Endothelial cell of umbilical vein (primary cell): Measurements from ENCODE around the gene CLEC7A. TPM values are rescaled to one million over a fixed set of nuclear protein-coding genes. Genes with fewer than 3 reads are reported as not detected.

Source experiments
- BruUV-seq: library from RNA; stranded (reverse); fragments of 400-500 nt; replicated peaks from 2 replicates; lab custom pipeline; 2021; lab: Mats Ljungman, UMichigan
- CTCF ChIA-PET: fragments of 300-600, 350-600 bp; sonication (Branson Sonifier 250); formaldehyde crosslinking; loops from one replicate; lab custom pipeline; 2021; ENCODE audit warnings: antibody characterized with exemption, inconsistent platforms; lab: Charles Lee
- POLR2A ChIA-PET: fragments of 300-600, 350-600 bp; sonication (Branson Sonifier 250); formaldehyde crosslinking; loops from one replicate; lab custom pipeline; 2021; ENCODE audit warnings: antibody characterized with exemption, inconsistent platforms; lab: Charles Lee
- DNase-seq: peaks from one replicate; pipeline ENCODE4 v3.0.0-alpha.2; 2011; ENCODE audit warnings: low read depth, low spot score
- FAIRE-seq: peaks from 2 replicates; lab custom pipeline; 2011; peaks lifted over from hg19 to GRCh38; lab: Jason Lieb, UNC
- H2AFZ ChIP-seq: 2 replicates; pipeline ENCODE4 v1.6.0; 2012; ENCODE audit warnings: low read depth, low read length, control low read depth, inconsistent platforms
- H3K27ac ChIP-seq: 2 replicates; pipeline ENCODE4 v1.5.1; 2011; ENCODE audit warnings: low read depth, mild to moderate bottlenecking, control low read depth, low read length, moderate library complexity; ENCODE audit not compliant: insufficient read depth
- H3K27me3 ChIP-seq, 2 experiments: 2 replicates each; pipeline versions ENCODE4 v1.6.0 to v1.6.1; 2011; ENCODE audit warnings: low read length in 2 of 2, mixed read lengths in 1 of 2; ENCODE audit not compliant: control insufficient read depth in 2 of 2, insufficient read depth in 2 of 2
- H3K36me3 ChIP-seq, 2 experiments: 2 replicates in 1 of 2; 3 replicates in 1 of 2; pipeline ENCODE4 v1.5.1; 2011; ENCODE audit warnings: low read length in 2 of 2, mild to moderate bottlenecking in 1 of 2, moderate library complexity in 1 of 2; ENCODE audit not compliant: control insufficient read depth in 2 of 2, insufficient read depth in 2 of 2; ENCODE audit errors: extremely low read depth in 1 of 2
- H3K4me1 ChIP-seq: 3 replicates; pipeline ENCODE4 v1.5.1; 2011; ENCODE audit warnings: mild to moderate bottlenecking, low read length; ENCODE audit not compliant: control insufficient read depth, insufficient read depth; ENCODE audit errors: extremely low read depth
- H3K4me2 ChIP-seq: 2 replicates; pipeline ENCODE4 v1.6.1; 2011; ENCODE audit warnings: low read length, control low read depth, mixed read lengths; ENCODE audit not compliant: insufficient read depth
- H3K4me3 ChIP-seq, 3 experiments: fragments of 200-600 bp in 1 of 3; sonication (generic), shearing (Covaris generic) in 1 of 3; replicated peaks in 1 of 3; 2 replicates each; pipeline ENCODE4 v1.5.1; 2011 to 2016; ENCODE audit warnings: control low read depth in 3 of 3, low read length in 3 of 3, mild to moderate bottlenecking in 2 of 3, inconsistent platforms in 1 of 3, low read depth in 1 of 3, moderate library complexity in 1 of 3; ENCODE audit not compliant: insufficient read depth in 1 of 3
- H3K79me2 ChIP-seq: 2 replicates; pipeline ENCODE4 v1.6.0; 2012; ENCODE audit warnings: low read length, inconsistent platforms; ENCODE audit not compliant: control insufficient read depth, insufficient read depth
- H3K9ac ChIP-seq: replicated peaks from 2 replicates; pipeline ENCODE3; 2011; ENCODE audit warnings: low read length, control low read depth; ENCODE audit not compliant: insufficient read depth; ENCODE audit errors: extremely low read depth
- H3K9me1 ChIP-seq: replicated peaks from 3 replicates; pipeline ENCODE4 v1.6.0; 2011; ENCODE audit warnings: mild to moderate bottlenecking, low read length; ENCODE audit not compliant: control insufficient read depth, insufficient read depth; ENCODE audit errors: extremely low read depth
- H3K9me3 ChIP-seq: replicated peaks from 2 replicates; pipeline ENCODE4 v1.5.1; 2012; ENCODE audit warnings: low read length, inconsistent platforms; ENCODE audit not compliant: control insufficient read depth, insufficient read depth
- H4K20me1 ChIP-seq: replicated peaks from 2 replicates; pipeline ENCODE3; 2011; ENCODE audit warnings: mild to moderate bottlenecking, low read length; ENCODE audit not compliant: control insufficient read depth, insufficient read depth; ENCODE audit errors: extremely low read depth
- EZH2 ChIP-seq: IDR thresholded peaks from 2 replicates; pipeline ENCODE4 v1.6.1; 2012; ENCODE audit warnings: borderline replicate concordance, low read depth, mild to moderate bottlenecking, moderate library complexity, low read length, inconsistent platforms; ENCODE audit not compliant: severe bottlenecking
- FOS ChIP-seq: IDR thresholded peaks from 2 replicates; pipeline ENCODE4 v1.6.1; 2011; ENCODE audit warnings: mild to moderate bottlenecking, low read length, moderate library complexity, borderline replicate concordance; ENCODE audit not compliant: insufficient read depth
- GATA2 ChIP-seq: IDR thresholded peaks from 2 replicates; pipeline ENCODE4 v1.7.0; 2011; ENCODE audit warnings: low read depth, mild to moderate bottlenecking, moderate library complexity, mixed read lengths, low read length; ENCODE audit not compliant: insufficient read length, insufficient read depth
- JUN ChIP-seq: IDR thresholded peaks from 2 replicates; pipeline ENCODE4 v1.6.1; 2011; ENCODE audit warnings: borderline replicate concordance, low read depth; ENCODE audit not compliant: insufficient read length, insufficient read depth
- MYC ChIP-seq: IDR thresholded peaks from one replicate; pipeline ENCODE4 v1.6.1; 2011; ENCODE audit warnings: mild to moderate bottlenecking, low read depth, low read length
- POLR2A ChIP-seq: IDR thresholded peaks from 2 replicates; pipeline ENCODE4 v1.6.1; 2012; ENCODE audit warnings: low read depth, mild to moderate bottlenecking, control low read depth, low read length
- POLR2AphosphoS5 ChIP-seq: IDR thresholded peaks from 2 replicates; pipeline ENCODE4 v1.6.1; 2012; ENCODE audit warnings: low read depth, mild to moderate bottlenecking, control low read depth, low read length, moderate library complexity; ENCODE audit not compliant: insufficient read depth
- dilution Hi-C: fragments of 300-500 bp; cut with MboI; formaldehyde crosslinking; loops from one replicate; pipeline ENCODE4 v1.15.0; 2019; ENCODE audit warnings: low sequenced_read_pairs; ENCODE audit not compliant: extremely low pct_ligation_motif_present
- intact Hi-C: fragments of 100-400 bp; cut with micrococcal nuclease; formaldehyde crosslinking; loops from one replicate; pipeline ENCODE4 v1.10.0; 2022
- polyA plus RNA-seq, 4 experiments: library from polyadenylated mRNA; depleted of rRNA in 3 of 4; stranded (reverse) in 3 of 4; unstranded in 1 of 4; fragments of >200 nt; gene quantifications; 2 replicates each; pipeline versions ENCODE4 v1.2.1 to v1.2.3, GENCODE V29; 2011 to 2012; ENCODE audit warnings: missing spikeins in 1 of 4
- total RNA-seq: library from RNA; stranded (reverse); gene quantifications from 2 replicates; pipeline ENCODE4 v1.2.3, GENCODE V29; 2021
- TF ChIP-seq, protein P1 (sequence below): IDR thresholded peaks from 2 replicates; pipeline ENCODE4 v1.6.1; 2011; ENCODE audit not compliant: insufficient read depth, insufficient read length
- TF ChIP-seq, protein P2 (sequence below), 2 donors: IDR thresholded peaks; 1 replicate in 1 of 2; 2 replicates in 1 of 2; pipeline ENCODE4 v1.5.1; 2011; ENCODE audit warnings: low read length in 2 of 2, mild to moderate bottlenecking in 2 of 2, moderate library complexity in 2 of 2, control low read depth in 1 of 2, inconsistent platforms in 1 of 2, low read depth in 1 of 2; ENCODE audit not compliant: insufficient read depth in 1 of 2; ENCODE audit errors: extremely low read depth in 1 of 2

Gene CLEC7A
- total and polyA plus RNA-seq, 2 donors (not counting 3 experiments of a cell fraction or from before 2014, with no cell fraction given): not detected

DNA sequence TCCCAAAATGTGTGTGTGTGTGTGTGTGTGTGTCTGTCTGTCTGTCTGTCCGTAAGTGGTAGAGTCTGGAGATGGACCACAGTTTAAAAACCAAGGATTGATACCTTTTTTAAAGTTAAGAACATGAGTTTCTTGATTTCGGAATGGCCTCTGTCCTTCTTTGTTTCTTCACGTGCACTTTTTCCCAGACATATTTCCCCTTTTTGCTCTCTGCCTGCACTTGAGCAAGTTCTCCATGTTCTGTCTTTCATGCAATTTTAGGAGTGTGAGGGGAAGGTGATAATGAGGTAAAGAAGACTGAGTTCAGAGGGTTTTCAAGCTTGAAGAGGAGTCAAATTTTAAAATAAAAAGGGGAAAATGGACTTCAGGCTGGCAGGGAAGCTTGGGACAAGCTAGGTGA lies 29.3 kb upstream of the CLEC7A start:
- BruUV-seq: no TSS peak
- no peak for TF ChIP-seq POLR2A
- TF ChIP-seq GATA2: no peak
- no peak for TF ChIP-seq MYC
- no peak for TF ChIP-seq EZH2
- TF ChIP-seq POLR2AphosphoS5: no peak
- TF ChIP-seq FOS: no peak
- TF ChIP-seq JUN: no peak
- TF ChIP-seq, protein P1, sequence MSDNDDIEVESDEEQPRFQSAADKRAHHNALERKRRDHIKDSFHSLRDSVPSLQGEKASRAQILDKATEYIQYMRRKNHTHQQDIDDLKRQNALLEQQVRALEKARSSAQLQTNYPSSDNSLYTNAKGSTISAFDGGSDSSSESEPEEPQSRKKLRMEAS: no peak
- TF ChIP-seq, protein P2, sequence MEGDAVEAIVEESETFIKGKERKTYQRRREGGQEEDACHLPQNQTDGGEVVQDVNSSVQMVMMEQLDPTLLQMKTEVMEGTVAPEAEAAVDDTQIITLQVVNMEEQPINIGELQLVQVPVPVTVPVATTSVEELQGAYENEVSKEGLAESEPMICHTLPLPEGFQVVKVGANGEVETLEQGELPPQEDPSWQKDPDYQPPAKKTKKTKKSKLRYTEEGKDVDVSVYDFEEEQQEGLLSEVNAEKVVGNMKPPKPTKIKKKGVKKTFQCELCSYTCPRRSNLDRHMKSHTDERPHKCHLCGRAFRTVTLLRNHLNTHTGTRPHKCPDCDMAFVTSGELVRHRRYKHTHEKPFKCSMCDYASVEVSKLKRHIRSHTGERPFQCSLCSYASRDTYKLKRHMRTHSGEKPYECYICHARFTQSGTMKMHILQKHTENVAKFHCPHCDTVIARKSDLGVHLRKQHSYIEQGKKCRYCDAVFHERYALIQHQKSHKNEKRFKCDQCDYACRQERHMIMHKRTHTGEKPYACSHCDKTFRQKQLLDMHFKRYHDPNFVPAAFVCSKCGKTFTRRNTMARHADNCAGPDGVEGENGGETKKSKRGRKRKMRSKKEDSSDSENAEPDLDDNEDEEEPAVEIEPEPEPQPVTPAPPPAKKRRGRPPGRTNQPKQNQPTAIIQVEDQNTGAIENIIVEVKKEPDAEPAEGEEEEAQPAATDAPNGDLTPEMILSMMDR (IDR thresholded peaks at IDR 0.05; ENCODE audit: extremely low read depth in 1 of 2, insufficient read depth in 1 of 2, low read depth in 1 of 2, low read length in 2 of 2): no peak
- H2AFZ ChIP-seq: no peak overlapping the region
- no peak overlapping the region for H3K9ac ChIP-seq
- H3K4me3 ChIP-seq: no peak overlapping the region
- CTCF ChIA-PET: interaction anchor here (1.6 kb wide), 1 partner anchor 20 kb away, joined by 5 read pairs; no protein-coding TSS in a partner anchor
- dilution Hi-C loops: no loop called here
- FAIRE-seq: no peak
- H3K9me3 ChIP-seq: no peaks in the 10 kb centered on the region
- intact Hi-C loops: loop anchor here (10.0 kb wide), 1 partner anchor 176 kb away; no protein-coding TSS in a partner anchor
- POLR2A ChIA-PET: interaction anchor here (0.6 kb wide), 1 partner anchor 14 kb away, joined by 8 read pairs; no protein-coding TSS in a partner anchor
- DNase-seq: no peak
- peaks cover 3 to 5% of the 10 kb centered on the region in 2 experiments for H3K27me3 ChIP-seq
- no peaks in the 10 kb centered on the region for H3K4me1 ChIP-seq
- no peaks in the 10 kb centered on the region for H4K20me1 ChIP-seq
- no peaks in the 10 kb centered on the region for H3K79me2 ChIP-seq
- H3K4me2 ChIP-seq: no peak overlapping the region
- no peak overlapping the region for H3K27ac ChIP-seq
- H3K9me1 ChIP-seq: no peaks in the 10 kb centered on the region
- no peaks in the 10 kb centered on the region for H3K36me3 ChIP-seq
